ENCODE data around the gene WFDC2. TPM values are rescaled to one million over a fixed set of nuclear protein-coding genes. Genes with fewer than 3 reads are reported as not detected.

Gene WFDC2
- total and polyA plus RNA-seq, 2 of the 4 experiments (the other 2 are of a cell fraction): not detected

GRCh38 chr20:45452238-45452637, 17.3 kb upstream of the WFDC2 start:
- Histone ChIP-seq H4K8ac (ENCODE audit: low read depth in 2 of 2, low read length in 2 of 2) (no peak overlapping the region), H3K4me2 (ENCODE audit: low read depth, low read length) (no peak overlapping the region), H3K27me3 (ENCODE audit: control insufficient read depth, insufficient read depth, low read length) (peaks cover 8% of the 10 kb centered on the region), H2BK120ac (ENCODE audit: low read depth, low read length) (no peak overlapping the region), H3K56ac (ENCODE audit: extremely low read depth, insufficient read depth, low read length) (no peak overlapping the region), H2AK5ac (ENCODE audit: low read depth, low read length) (no peak overlapping the region), H4K91ac (ENCODE audit: insufficient read depth, low read depth, low read length) (no peak overlapping the region), H3K9ac (ENCODE audit: low read depth, low read length) (no peak overlapping the region), H3K18ac (ENCODE audit: low read depth, low read length) (no peak overlapping the region), H3K4me3 (ENCODE audit: insufficient read depth, low read depth, low read length) (no peak overlapping the region), H3K14ac (replicated peaks; ENCODE audit: low read depth, low read length) (no peak overlapping the region), H3K23ac (ENCODE audit: low read depth, low read length) (no peak overlapping the region), H3K36me3 (ENCODE audit: control insufficient read depth, insufficient read depth, low read length) (no peaks in the 10 kb centered on the region), H2AK9ac (replicated peaks; ENCODE audit: low read depth, low read length, poor library complexity) (no peak overlapping the region), H2BK15ac (ENCODE audit: low read depth, low read length) (no peak overlapping the region), H4K5ac (ENCODE audit: low read depth, low read length) (no peak overlapping the region), H2BK20ac (ENCODE audit: low read depth, low read length) (no peak overlapping the region), H2AFZ (replicated peaks; ENCODE audit: low read length, poor library complexity) (no peak overlapping the region), H3K9me3 (ENCODE audit: control insufficient read depth, insufficient read depth, low read length) (no peaks in the 10 kb centered on the region), H3K4ac (ENCODE audit: low read depth, low read length) (no peak overlapping the region), H4K20me1 (ENCODE audit: insufficient read depth, low read length) (no peaks in the 10 kb centered on the region), H2BK5ac (ENCODE audit: low read depth, low read length, poor library complexity, severe bottlenecking) (no peak overlapping the region), H3K27ac (ENCODE audit: insufficient read depth, low read length) (no peak overlapping the region), H3K9me1 (ENCODE audit: insufficient read depth, low read length) (no peaks in the 10 kb centered on the region), H3K79me1 (ENCODE audit: low read depth in 1 of 2, low read length in 2 of 2) (no peaks in the 10 kb centered on the region), H3K4me1 (ENCODE audit: control insufficient read depth, insufficient read depth, low read length) (no peaks in the 10 kb centered on the region)
- no CpG with 5 or more reads among the region's 4 CpGs for WGBS, 2 experiments (ENCODE audit: extremely low coverage in 2 of 2, insufficient read length in 1 of 2)
- no peak for TF ChIP-seq FOS (IDR thresholded peaks at IDR 0.05; ENCODE audit: low read depth, low read length)
- CTCF ChIA-PET: interaction anchor here (1.4 kb wide), 1 partner anchor 319 kb away, joined by 8 read pairs; no protein-coding TSS in a partner anchor
- in situ Hi-C loops (cut with MboI; ENCODE audit: low sequenced_read_pairs): no loop called here
- no peak for ATAC-seq (ENCODE audit: low read depth)
- intact Hi-C loops (cut with micrococcal nuclease): no loop called here
- no TSS peak for BruUV-seq (replicated peaks)
- dilution Hi-C loops (cut with HindIII; ENCODE audit: low sequenced_read_pairs, unreplicated experiment): no loop called here
- no peak for DNase-seq
- POLR2A ChIA-PET (ENCODE audit: unreplicated experiment): no interaction called here

All from IMR-90 (cell line).